NCI-H1105 treated with DMSO at 0.1 percent for 48 hours (cell line): Measurements from ENCODE around the gene PALM.
"Not testable (repeated sequence)": the region's sequence is repeated elsewhere in the genome, so short reads cannot be mapped to it uniquely, and the experiment has no call there.

Experiments
- DNase-seq: peaks from one replicate; lab custom pipeline; 2025; lab: John Stamatoyannopoulos, UW

PALM gene

GRCh38 chr19:709196-709964, 645 bp downstream of the PALM start:
- no peak for DNase-seq

GRCh38 chr19:709965-710571, 1.3 kb downstream of the PALM start:
- no peak for DNase-seq

- no peak for DNase-seq
Measured at GRCh38 chr19:710767-711166, 2.0 kb downstream of the PALM start.

GRCh38 chr19:711254-711653, 2.5 kb downstream of the PALM start:
- DNase-seq: no peak

- DNase-seq: no peak
Measured at GRCh38 chr19:715347-715746, 6.6 kb downstream of the PALM start.

GRCh38 chr19:718251-718951, 9.7 kb downstream of the PALM start:
- DNase-seq: no peak

GRCh38 chr19:718991-719512, 10.3 kb downstream of the PALM start:
- DNase-seq: no peak

GRCh38 chr19:719636-720344, 11.1 kb downstream of the PALM start:
- no peak for DNase-seq

GRCh38 chr19:720345-721160, 11.8 kb downstream of the PALM start:
- no peak for DNase-seq

GRCh38 chr19:722553-723101, 13.9 kb downstream of the PALM start:
- DNase-seq: no peak

- DNase-seq: no peak
Measured at GRCh38 chr19:723247-723646, 14.5 kb downstream of the PALM start.

GRCh38 chr19:723714-724113, 15.0 kb downstream of the PALM start:
- no peak for DNase-seq

GRCh38 chr19:725461-726089, 16.8 kb downstream of the PALM start:
- no peak for DNase-seq

- DNase-seq: no peak
Measured at GRCh38 chr19:726993-727956, 18.5 kb downstream of the PALM start.

GRCh38 chr19:728011-728410, 19.3 kb downstream of the PALM start:
- no peak for DNase-seq

GRCh38 chr19:729564-729963, 20.8 kb downstream of the PALM start:
- DNase-seq: not testable (repeated sequence)

GRCh38 chr19:729965-730668, 21.4 kb downstream of the PALM start:
- DNase-seq: no peak

GRCh38 chr19:731000-731399, 22.3 kb downstream of the PALM start:
- DNase-seq: no peak
